Urinary bladder (tissue), 4 donors: Measurements from ENCODE around the gene CDC6. TPM values are rescaled to one million over a fixed set of nuclear protein-coding genes. Genes with fewer than 3 reads are reported as not detected.
A peak's percentile ranks its signal among the peaks of the same experiment; 100 is the strongest.

Experiments used
- DNase-seq: peaks from one replicate; pipeline ENCODE4 v3.0.0-alpha.2; 2015; ENCODE audit errors: extremely low spot score
- H3K27ac ChIP-seq: one replicate; pipeline ENCODE4 v1.5.1; 2013; ENCODE audit warnings: low read depth, mild to moderate bottlenecking, moderate library complexity
- H3K36me3 ChIP-seq: one replicate; pipeline ENCODE4 v1.6.1; 2013; ENCODE audit warnings: mild to moderate bottlenecking, moderate library complexity; ENCODE audit not compliant: insufficient read depth
- H3K4me1 ChIP-seq: one replicate; pipeline ENCODE4 v1.6.1; 2013; ENCODE audit warnings: mild to moderate bottlenecking, moderate library complexity; ENCODE audit not compliant: insufficient read depth
- H3K4me3 ChIP-seq: one replicate; pipeline ENCODE4 v1.5.1; 2013; ENCODE audit warnings: low read depth, low read length
- WGBS: extraction: QIAGEN DNeasy Blood & Tissue Kit; methylation state at CpG from one replicate; pipeline ENCODE4 v1.1.7; 2013; 5-methylcytosine and 5-hydroxymethylcytosine counted together
- polyA plus RNA-seq: library from polyadenylated mRNA; stranded (reverse); fragments of 200-250 nt; gene quantifications from one replicate; pipeline ENCODE4 v1.2.3, GENCODE V29; 2013
- total RNA-seq: library from RNA; depleted of rRNA; stranded (reverse); fragments of >200 nt; gene quantifications from one replicate; pipeline ENCODE4 v1.2.3, GENCODE V29; 2014
- donor health status: healthy with polysubstance abuse.
- donor health status: healthy.

CDC6 gene
- total RNA-seq (7.9 TPM), polyA plus RNA-seq (0.71 TPM)

- peak; percentile 99 for DNase-seq
- under 1% methylated on average over 47 of the region's 47 CpGs for WGBS
- Histone ChIP-seq H3K36me3 (no peaks in the 10 kb centered on the region), H3K4me1 (no peaks in the 10 kb centered on the region), H3K4me3 (peak within 1 kb of the TSS; percentile 9), H3K27ac (peak within 1 kb of the TSS; percentile 43)
Observed at GRCh38 chr17:40287494-40288369, at the start of gene CDC6. Gene CDC6, plus strand, starts transcription at chr17:40287879. Its CDS starts 1,542 bp downstream, at chr17:40289421.

- DNase-seq, result no peak
- Histone ChIP-seq H3K36me3 (no peaks in the 10 kb centered on the region), H3K27ac (no peak overlapping the region), H3K4me1 (no peaks in the 10 kb centered on the region), H3K4me3 (no peak overlapping the region)
- WGBS, result 59% methylated on average over 4 of the region's 4 CpGs
Observed at GRCh38 chr17:40241252-40241834, 46.3 kb upstream of the CDC6 start.

- no peak for DNase-seq
- H3K4me3 ChIP-seq, result no peak overlapping the region
- 95% methylated on average over 3 of the region's 3 CpGs for WGBS
- no peaks in the 10 kb centered on the region for H3K4me1 ChIP-seq
- no peak overlapping the region for H3K27ac ChIP-seq
- H3K36me3 ChIP-seq, result no peaks in the 10 kb centered on the region
Observed at GRCh38 chr17:40242774-40243173, 44.9 kb upstream of the CDC6 start.

GRCh38 chr17:40243761-40244160, 43.9 kb upstream of the CDC6 start:
- Histone ChIP-seq H3K27ac (no peak overlapping the region), H3K4me3 (no peak overlapping the region), H3K36me3 (no peaks in the 10 kb centered on the region), H3K4me1 (no peaks in the 10 kb centered on the region)
- DNase-seq, result no peak
- 90% methylated on average over 3 of the region's 3 CpGs for WGBS

GRCh38 chr17:40244255-40244654, 43.4 kb upstream of the CDC6 start:
- no peaks in the 10 kb centered on the region for H3K4me1 ChIP-seq
- no peak overlapping the region for H3K27ac ChIP-seq
- no peak overlapping the region for H3K4me3 ChIP-seq
- H3K36me3 ChIP-seq, result no peaks in the 10 kb centered on the region
- 76% methylated on average over 4 of the region's 4 CpGs for WGBS
- DNase-seq, result no peak

GRCh38 chr17:40247926-40248495, 39.7 kb upstream of the CDC6 start:
- Histone ChIP-seq H3K4me3 (no peak overlapping the region), H3K27ac (no peak overlapping the region), H3K4me1 (no peaks in the 10 kb centered on the region), H3K36me3 (no peaks in the 10 kb centered on the region)
- WGBS, result 80% methylated on average over 7 of the region's 7 CpGs
- DNase-seq, result no peak

- Histone ChIP-seq H3K36me3 (no peaks in the 10 kb centered on the region), H3K27ac (no peak overlapping the region), H3K4me1 (no peaks in the 10 kb centered on the region), H3K4me3 (no peak overlapping the region)
- DNase-seq, result no peak
- WGBS, result 93% methylated on average over 1 of the region's 1 CpG
Observed at GRCh38 chr17:40248507-40248906, 39.2 kb upstream of the CDC6 start.

GRCh38 chr17:40251576-40251975, 36.1 kb upstream of the CDC6 start:
- H3K36me3 ChIP-seq, result no peaks in the 10 kb centered on the region
- no peaks in the 10 kb centered on the region for H3K4me1 ChIP-seq
- H3K4me3 ChIP-seq, result no peak overlapping the region
- H3K27ac ChIP-seq, result no peak overlapping the region
- DNase-seq, result no peak

- DNase-seq, result no peak
- Histone ChIP-seq H3K36me3 (peaks cover 5% of the 10 kb centered on the region), H3K4me1 (no peaks in the 10 kb centered on the region), H3K27ac (no peak overlapping the region), H3K4me3 (no peak overlapping the region)
- WGBS, result 94% methylated on average over 3 of the region's 3 CpGs
Observed at GRCh38 chr17:40253565-40253964, 34.1 kb upstream of the CDC6 start.

GRCh38 chr17:40259505-40259904, 28.2 kb upstream of the CDC6 start:
- DNase-seq, result no peak
- H3K36me3 ChIP-seq, result peaks cover 9% of the 10 kb centered on the region
- 92% methylated on average over 2 of the region's 2 CpGs for WGBS
- H3K4me3 ChIP-seq, result no peak overlapping the region
- H3K4me1 ChIP-seq, result no peaks in the 10 kb centered on the region
- no peak overlapping the region for H3K27ac ChIP-seq

GRCh38 chr17:40260528-40260927, 27.2 kb upstream of the CDC6 start:
- no peak for DNase-seq
- WGBS, result 88% methylated on average over 7 of the region's 7 CpGs
- Histone ChIP-seq H3K4me3 (no peak overlapping the region), H3K4me1 (no peaks in the 10 kb centered on the region), H3K27ac (no peak overlapping the region), H3K36me3 (peaks cover 12% of the 10 kb centered on the region)

GRCh38 chr17:40264458-40265185, 23.1 kb upstream of the CDC6 start:
- 82% methylated on average over 21 of the region's 21 CpGs for WGBS
- H3K27ac ChIP-seq, result no peak overlapping the region
- peaks cover 9% of the 10 kb centered on the region for H3K36me3 ChIP-seq
- H3K4me3 ChIP-seq, result no peak overlapping the region
- DNase-seq, result no peak
- no peaks in the 10 kb centered on the region for H3K4me1 ChIP-seq

GRCh38 chr17:40265337-40265736, 22.3 kb upstream of the CDC6 start:
- no peak overlapping the region for H3K27ac ChIP-seq
- no peaks in the 10 kb centered on the region for H3K4me1 ChIP-seq
- H3K4me3 ChIP-seq, result no peak overlapping the region
- DNase-seq, result no peak
- WGBS, result 87% methylated on average over 5 of the region's 5 CpGs
- peaks cover 8% of the 10 kb centered on the region for H3K36me3 ChIP-seq
